Measurements from ENCODE around the gene MRPL4.
A peak's percentile ranks its signal among the peaks of the same experiment; 100 is the strongest.

Gene MRPL4

GRCh38 chr19:10251792-10252694 lies at the start of gene MRPL4:
TSS of gene MRPL4 (plus strand) at chr19:10252214. CDS start at chr19:10252254, 40 bp downstream.
- peak; percentile 94 for DNase-seq

DNA sequence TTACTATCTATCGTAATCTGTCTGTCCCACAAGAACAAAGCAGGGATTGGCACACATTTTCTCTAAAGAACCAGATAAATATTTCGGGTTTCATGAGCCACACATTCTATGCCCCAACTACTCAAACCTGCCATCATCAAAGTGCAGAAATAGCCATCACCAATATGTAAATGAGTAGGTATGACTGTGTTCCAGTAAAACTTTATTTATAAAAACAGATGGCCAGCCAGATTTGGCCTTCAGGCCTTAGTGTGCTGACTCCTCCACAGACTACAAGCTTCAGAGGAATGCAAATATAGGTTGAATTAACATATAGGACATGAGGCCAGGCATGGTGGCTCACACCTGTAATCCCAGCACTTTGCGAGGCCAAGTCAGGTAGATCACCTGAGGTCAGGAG lies 48.3 kb upstream of the MRPL4 start:
- DNase-seq = no peak

- DNase-seq = no peak
Observed at GRCh38 chr19:10205636-10206035, 46.4 kb upstream of the MRPL4 start.

- DNase-seq = no peak
Observed at GRCh38 chr19:10206226-10206885, 45.7 kb upstream of the MRPL4 start.

DNA sequence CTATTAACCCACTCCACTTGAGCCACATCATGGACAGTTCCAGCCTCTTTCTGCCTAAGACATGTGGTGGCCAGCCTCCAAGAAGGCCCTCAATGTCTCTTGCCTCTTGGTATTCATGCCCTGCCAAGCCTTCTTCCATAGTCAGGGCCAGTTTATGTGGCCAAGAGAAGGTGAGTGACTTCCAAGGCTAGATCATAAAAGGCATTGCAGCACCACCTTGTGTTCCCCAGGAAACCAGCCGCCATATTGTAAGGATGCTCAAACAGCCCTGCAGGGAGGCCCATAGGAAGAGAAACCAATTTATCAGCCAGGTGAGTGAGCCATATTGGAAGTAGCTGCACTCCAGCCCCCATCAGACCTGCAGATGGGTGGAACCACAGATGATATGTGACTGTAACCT lies 45.0 kb upstream of the MRPL4 start:
- DNase-seq = no peak

DNA sequence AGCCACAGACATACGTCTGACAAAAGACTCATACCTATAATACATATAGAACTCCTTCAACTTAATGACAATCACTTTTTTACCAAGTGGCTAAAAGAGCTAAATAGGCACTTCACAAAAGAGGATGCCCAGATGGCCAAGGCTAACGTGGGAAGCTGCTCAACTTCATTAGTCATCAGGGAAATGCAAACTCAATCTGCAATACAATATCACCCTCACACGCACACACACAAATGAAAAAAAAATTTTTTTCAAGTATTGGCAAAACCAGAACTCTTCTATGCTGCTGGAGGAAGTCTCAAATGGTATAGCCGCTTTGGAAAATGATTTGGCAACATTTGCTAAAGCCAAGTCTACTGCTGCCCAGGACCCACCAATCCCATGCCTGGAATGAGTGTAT lies 42.7 kb upstream of the MRPL4 start:
- DNase-seq = no peak

DNA sequence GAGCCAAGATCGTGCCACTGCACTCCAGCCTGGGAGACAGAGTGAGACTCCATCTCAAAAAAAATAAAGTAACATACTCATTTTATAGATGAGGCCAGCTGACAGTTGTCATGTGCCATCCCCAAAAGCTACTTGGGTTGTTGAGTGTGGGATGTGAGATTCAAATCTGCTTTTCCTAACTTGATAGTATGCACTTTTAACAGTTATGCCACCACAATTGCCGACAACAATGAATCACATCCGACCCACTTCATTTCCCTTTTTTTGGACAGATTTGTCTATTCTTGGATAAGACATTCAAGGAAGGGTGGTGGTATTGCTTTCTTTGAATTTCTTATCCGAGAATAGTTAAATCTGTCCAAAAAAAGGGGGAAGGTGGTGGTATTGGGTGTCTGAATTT lies 41.0 kb upstream of the MRPL4 start:
- DNase-seq = no peak

- DNase-seq = no peak
Observed at GRCh38 chr19:10211691-10212090, 40.3 kb upstream of the MRPL4 start.

- no peak for DNase-seq
Observed at GRCh38 chr19:10214784-10215183, 37.2 kb upstream of the MRPL4 start.

DNA sequence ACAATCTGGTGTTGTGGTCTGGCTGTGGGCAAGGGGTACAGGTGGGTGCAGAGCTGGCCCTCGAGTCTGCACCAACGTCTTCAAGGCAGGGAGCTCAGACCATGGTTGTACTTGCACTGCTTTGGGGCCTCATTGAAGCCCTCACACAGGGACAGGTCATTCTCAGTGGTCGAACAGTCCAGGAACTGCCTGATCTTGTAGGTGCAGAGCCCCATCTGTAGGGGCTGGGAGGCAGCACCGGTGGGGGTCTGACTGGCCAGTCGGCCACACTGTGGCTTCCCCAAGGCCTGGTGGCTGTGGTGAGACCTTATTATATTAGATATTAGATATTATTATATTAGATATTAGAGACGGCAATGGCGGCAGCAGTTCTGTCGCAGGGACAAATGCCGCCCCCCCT lies 34.9 kb upstream of the MRPL4 start:
- DNase-seq = no peak

GRCh38 chr19:10219678-10220077 lies 32.3 kb upstream of the MRPL4 start:
- DNase-seq = no peak

DNA sequence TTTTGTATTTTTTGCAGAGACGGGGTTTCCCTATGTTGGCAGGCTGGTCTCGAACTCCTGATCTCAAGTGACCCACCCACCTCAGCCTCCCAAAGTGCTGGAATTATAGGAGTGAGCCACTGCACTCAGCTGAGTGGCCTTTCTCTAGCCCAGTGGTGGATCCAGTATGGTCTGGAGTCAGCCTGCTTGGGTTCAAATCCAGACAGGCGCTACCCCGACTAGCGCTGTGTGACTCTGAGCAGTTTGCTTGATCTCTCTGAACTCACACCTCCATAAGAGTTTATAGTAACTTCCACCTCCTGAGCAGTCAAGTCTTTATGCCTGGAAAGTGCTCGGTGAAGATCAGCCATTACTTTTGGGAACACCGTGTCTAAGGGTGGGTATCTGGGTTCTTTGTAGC lies 31.3 kb upstream of the MRPL4 start:
- no peak for DNase-seq

DNA sequence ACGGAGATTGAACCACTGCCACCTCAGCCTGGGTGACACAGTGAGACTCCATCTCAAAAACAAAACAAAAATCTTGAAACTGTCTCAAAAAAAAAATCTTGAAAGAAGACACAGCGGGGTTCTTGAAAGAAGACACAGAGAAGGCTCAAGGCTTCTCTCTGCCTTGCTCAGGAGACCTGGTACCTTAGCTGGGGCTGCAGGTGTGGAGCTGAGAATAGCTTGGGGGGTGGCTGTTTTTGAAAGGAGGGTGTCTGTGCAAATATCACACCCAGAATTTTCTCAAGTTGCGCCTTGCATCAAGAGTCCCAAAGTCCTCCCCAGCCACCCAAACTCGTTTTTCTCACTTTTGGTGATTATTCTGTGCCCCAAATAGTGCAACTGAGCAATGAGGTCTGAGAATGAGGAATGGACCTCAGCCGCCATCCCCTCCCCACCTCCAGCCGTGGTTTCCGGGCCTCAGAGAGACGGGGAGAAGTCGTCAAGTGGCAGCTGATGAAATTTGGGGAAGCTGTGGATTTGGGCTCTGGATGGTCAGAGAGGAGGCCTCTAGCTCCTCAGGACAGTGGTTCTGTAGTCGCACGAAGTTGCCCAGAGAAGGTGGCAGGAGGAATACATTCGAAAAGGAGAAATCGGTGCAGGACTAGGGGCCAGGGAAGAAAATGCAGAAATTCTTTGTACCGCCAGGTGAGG lies 29.7 kb upstream of the MRPL4 start:
- no peak for DNase-seq

- no peak for DNase-seq
Observed at GRCh38 chr19:10223488-10224213, 28.4 kb upstream of the MRPL4 start.

DNA sequence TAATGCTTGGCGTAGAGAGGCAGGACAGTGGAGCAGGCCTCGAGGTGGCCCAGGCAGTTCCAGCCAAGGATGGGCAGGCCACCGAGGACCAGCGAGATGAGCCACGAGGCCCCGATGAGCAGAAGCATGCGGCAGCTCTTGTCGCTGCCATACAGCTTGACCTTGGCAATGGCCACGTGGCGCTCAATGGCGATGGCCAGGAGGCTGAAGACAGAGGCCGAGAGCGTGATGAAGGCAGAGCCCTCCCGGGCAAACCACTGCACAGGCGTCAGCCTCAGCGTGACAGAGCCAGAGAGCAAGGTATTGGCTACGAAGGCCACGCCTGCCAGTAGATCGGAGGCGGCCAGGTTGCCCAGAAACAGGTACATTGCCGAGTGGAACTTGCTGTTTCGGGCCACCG lies 27.7 kb upstream of the MRPL4 start:
- no peak for DNase-seq

DNA sequence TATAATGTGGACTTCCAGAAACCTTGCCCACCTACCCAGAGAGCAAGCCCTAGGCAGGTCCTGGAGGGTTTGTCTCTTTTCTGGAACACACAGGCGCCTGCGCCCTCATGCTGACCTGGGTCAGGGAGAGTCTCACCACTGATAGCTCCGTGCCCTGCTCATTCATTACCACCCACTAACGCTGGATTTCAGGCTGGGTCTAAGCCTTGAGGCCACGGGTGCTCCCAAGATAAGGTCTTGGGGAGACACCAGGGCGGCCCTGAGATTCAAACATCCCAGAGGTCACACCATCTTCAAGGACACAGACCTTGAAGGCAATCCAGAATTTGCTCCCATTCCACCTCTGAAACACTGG lies 26.0 kb upstream of the MRPL4 start:
- no peak for DNase-seq

- DNase-seq = no peak
Observed at GRCh38 chr19:10226376-10227025, 25.5 kb upstream of the MRPL4 start.

- DNase-seq = no peak
Observed at GRCh38 chr19:10227026-10227971, 24.7 kb upstream of the MRPL4 start.

DNA sequence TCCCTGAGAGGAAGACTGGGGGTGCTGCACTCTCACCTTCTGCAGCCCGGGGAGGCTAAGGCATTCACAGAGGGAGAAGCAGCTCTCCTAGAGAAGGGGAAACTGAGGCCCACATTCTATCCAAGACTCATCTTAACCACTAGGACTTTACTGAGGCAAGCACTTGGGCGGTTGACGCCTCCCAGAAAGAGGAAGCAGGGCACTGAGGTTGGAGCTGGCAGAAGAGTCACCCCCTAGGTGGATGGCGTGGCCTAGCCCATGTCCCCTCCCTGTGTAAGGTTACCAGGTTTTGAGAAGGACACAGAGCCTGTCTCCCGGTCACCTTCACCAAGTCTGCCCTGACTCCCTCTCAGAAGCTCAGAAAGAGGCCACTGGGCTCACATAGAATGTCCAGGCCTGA lies 23.6 kb upstream of the MRPL4 start:
- DNase-seq = no peak

DNA sequence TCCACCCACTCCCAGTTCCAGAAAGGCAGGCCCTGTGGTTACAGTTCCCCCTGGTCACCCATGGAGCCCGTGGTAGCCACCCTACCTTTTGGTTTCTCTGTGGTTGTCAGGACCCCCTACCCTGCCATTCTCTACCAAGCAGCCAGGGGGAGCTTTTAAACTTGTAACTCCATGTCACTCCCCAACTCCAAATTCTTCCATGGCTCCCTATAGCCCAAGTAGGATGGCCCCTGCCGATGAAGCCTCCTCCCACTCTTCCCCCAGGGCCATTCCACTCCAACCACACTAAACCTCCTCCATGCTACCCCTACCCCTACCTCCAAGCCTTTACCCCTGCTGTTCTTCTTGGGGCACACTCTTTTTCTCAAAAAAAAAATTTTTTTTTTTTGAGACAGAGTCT lies 23.1 kb upstream of the MRPL4 start:
- peak; percentile 35 for DNase-seq

- DNase-seq = peak; percentile 73
Observed at GRCh38 chr19:10230173-10230860, 21.7 kb upstream of the MRPL4 start.
